Stomach smooth muscle (tissue), 2 donors: Measurements from ENCODE around the gene PLPPR1.

ENCODE experiments used
- H3K27ac ChIP-seq: one replicate; pipeline ENCODE4 v1.7.0; 2013; ENCODE audit warnings: mild to moderate bottlenecking, low read length, inconsistent platforms
- H3K27me3 ChIP-seq, 2 donors: one replicate each; pipeline ENCODE4 v1.7.0; 2013; ENCODE audit warnings: low read length in 2 of 2; ENCODE audit not compliant: insufficient read depth in 2 of 2, control insufficient read depth in 1 of 2
- H3K36me3 ChIP-seq, 2 donors: one replicate each; pipeline ENCODE4 v1.7.0; 2013; ENCODE audit warnings: low read length in 2 of 2; ENCODE audit not compliant: control insufficient read depth in 2 of 2, insufficient read depth in 2 of 2
- H3K4me1 ChIP-seq: one replicate; pipeline ENCODE4 v1.7.0; 2013; ENCODE audit warnings: low read length; ENCODE audit not compliant: control insufficient read depth, insufficient read depth
- H3K4me3 ChIP-seq, 2 donors: one replicate each; pipeline ENCODE4 v1.7.0; 2013; ENCODE audit warnings: low read length in 2 of 2
- H3K9ac ChIP-seq, 2 donors: one replicate each; pipeline ENCODE4 v1.7.0; 2013; ENCODE audit warnings: low read length in 2 of 2, mild to moderate bottlenecking in 1 of 2
- H3K9me3 ChIP-seq, 2 donors: one replicate each; pipeline ENCODE4 v1.7.0; 2013; ENCODE audit warnings: low read length in 2 of 2; ENCODE audit not compliant: control insufficient read depth in 2 of 2
- donor health status: healthy.
- donor health status: Pancreatic carcinoma.

The PLPPR1 gene

DNA sequence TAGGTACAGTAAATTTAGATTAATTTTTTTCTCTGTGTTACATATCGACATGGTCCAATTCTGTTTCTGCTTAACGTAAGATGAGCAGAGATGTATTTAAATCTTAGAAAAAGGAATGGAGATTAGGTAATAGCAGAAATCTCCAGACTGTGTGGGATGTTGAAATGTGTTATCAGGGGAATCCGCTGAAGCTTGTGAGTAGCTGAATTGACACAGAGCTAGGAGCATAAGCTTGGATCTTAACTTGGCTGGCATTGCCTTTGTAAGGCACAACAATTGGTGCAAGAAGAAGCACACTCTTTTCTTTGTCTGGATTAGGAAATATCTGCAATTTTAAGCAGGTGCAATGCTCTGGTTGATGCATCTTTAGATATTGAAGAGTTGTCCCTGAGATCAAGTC lies 53.1 kb downstream of the PLPPR1 start:
- no peaks in the 10 kb centered on the region for H3K27me3 ChIP-seq
- H3K4me3 ChIP-seq: no peak overlapping the region
- H3K9ac ChIP-seq: no peak overlapping the region
- H3K36me3 ChIP-seq: no peaks in the 10 kb centered on the region
- no peak overlapping the region for H3K27ac ChIP-seq
- H3K4me1 ChIP-seq: no peaks in the 10 kb centered on the region
- H3K9me3 ChIP-seq: peaks cover 0 to 2% of the 10 kb centered on the region in 2 donors

GRCh38 chr9:101083448-101084202 lies 55.1 kb downstream of the PLPPR1 start:
- H3K9me3 ChIP-seq: peaks cover 0 to 2% of the 10 kb centered on the region in 2 donors
- no peak overlapping the region for H3K9ac ChIP-seq
- H3K4me1 ChIP-seq: no peaks in the 10 kb centered on the region
- H3K27me3 ChIP-seq: no peaks in the 10 kb centered on the region
- H3K4me3 ChIP-seq: no peak overlapping the region
- no peaks in the 10 kb centered on the region for H3K36me3 ChIP-seq
- H3K27ac ChIP-seq: no peak overlapping the region

GRCh38 chr9:101087426-101087825 lies 58.9 kb downstream of the PLPPR1 start:
- H3K4me1 ChIP-seq: no peaks in the 10 kb centered on the region
- no peak overlapping the region for H3K27ac ChIP-seq
- H3K4me3 ChIP-seq: no peak overlapping the region

DNA sequence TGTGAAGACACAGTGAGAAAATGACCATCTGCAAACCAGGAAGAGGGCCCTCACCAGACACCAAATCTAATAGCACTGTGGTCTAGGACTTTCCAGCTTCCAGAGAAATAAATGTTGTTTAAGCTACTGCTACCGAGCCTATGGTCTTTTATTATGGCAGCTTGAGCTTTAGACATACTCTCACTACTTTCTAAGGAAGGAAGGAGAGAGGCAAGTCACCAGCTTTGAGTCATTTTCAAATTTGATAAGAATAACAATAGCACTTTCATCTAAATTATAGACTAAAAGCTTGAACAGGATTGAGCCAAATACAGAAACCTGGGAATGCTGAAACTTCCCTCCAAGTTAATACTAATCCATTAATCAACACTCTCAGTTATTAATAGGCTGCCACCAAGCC lies 64.4 kb downstream of the PLPPR1 start:
- H3K27me3 ChIP-seq: no peaks in the 10 kb centered on the region
- H3K9me3 ChIP-seq: no peaks in the 10 kb centered on the region
- H3K36me3 ChIP-seq: no peaks in the 10 kb centered on the region
- H3K4me3 ChIP-seq: no peak overlapping the region
- no peaks in the 10 kb centered on the region for H3K4me1 ChIP-seq
- H3K27ac ChIP-seq: no peak overlapping the region
- no peak overlapping the region for H3K9ac ChIP-seq

More at GRCh38 chr9:101087426-101087825, 58.9 kb downstream of the PLPPR1 start:
- Histone ChIP-seq H3K9me3 (no peaks in the 10 kb centered on the region), H3K27me3 (no peaks in the 10 kb centered on the region), H3K9ac (no peak overlapping the region), H3K36me3 (no peaks in the 10 kb centered on the region)

GRCh38 chr9:101093620-101094019 lies 65.1 kb downstream of the PLPPR1 start:
- no peak overlapping the region for H3K4me3 ChIP-seq
- no peaks in the 10 kb centered on the region for H3K27me3 ChIP-seq
- H3K27ac ChIP-seq: no peak overlapping the region
- H3K36me3 ChIP-seq: no peaks in the 10 kb centered on the region
- H3K9me3 ChIP-seq: no peaks in the 10 kb centered on the region
- H3K9ac ChIP-seq: no peak overlapping the region
- H3K4me1 ChIP-seq: no peaks in the 10 kb centered on the region

DNA sequence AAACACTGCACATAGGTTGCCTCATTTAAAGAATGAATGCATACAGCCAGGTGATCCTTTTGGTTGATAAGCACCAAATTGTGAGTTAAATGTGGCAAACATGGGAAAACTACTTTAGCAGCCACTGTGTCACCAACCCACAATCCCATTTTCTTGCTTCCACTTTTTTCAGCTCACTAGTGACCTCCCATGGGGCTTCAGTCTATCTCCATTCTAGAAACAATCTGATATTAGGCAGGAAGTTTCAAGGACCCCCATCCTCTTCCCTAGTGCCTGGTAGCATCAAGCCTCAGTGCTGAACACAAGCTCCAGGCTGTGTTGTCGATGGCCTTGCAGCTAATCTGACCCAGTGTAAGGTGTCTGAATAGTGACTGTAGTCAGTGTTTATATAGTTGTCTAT lies 66.2 kb downstream of the PLPPR1 start:
- Histone ChIP-seq H3K27ac (no peak overlapping the region), H3K9ac (no peak overlapping the region), H3K36me3 (no peaks in the 10 kb centered on the region), H3K27me3 (no peaks in the 10 kb centered on the region), H3K4me1 (no peaks in the 10 kb centered on the region), H3K4me3 (no peak overlapping the region), H3K9me3 (no peaks in the 10 kb centered on the region)

- H3K27ac ChIP-seq: no peak overlapping the region
- H3K9me3 ChIP-seq: no peaks in the 10 kb centered on the region
- H3K36me3 ChIP-seq: no peaks in the 10 kb centered on the region
- no peak overlapping the region for H3K4me3 ChIP-seq
- no peaks in the 10 kb centered on the region for H3K27me3 ChIP-seq
- H3K4me1 ChIP-seq: no peaks in the 10 kb centered on the region
- H3K9ac ChIP-seq: no peak overlapping the region
Observed at GRCh38 chr9:101097210-101097609, 68.7 kb downstream of the PLPPR1 start.

DNA sequence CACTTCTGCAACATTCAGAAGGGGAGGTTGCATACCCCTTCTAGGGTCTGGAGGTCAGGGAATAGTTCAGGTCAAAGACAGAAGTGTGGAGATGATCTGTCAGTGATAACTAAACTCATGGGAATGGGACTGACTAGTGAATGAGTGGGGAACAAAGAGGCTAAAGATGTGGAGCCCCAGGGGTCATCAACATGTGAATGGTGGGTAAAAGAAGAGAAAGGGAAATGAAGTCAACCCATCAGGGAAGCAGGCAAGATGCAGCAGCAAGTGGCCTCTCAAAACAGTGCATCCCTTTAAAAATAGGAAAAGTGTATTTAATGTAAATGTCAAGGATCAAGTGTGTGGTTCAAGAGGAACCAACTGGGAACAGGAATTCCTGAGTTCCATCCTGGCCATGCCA lies 69.9 kb downstream of the PLPPR1 start:
- Histone ChIP-seq H3K36me3 (no peaks in the 10 kb centered on the region), H3K4me1 (no peaks in the 10 kb centered on the region), H3K9me3 (no peaks in the 10 kb centered on the region), H3K4me3 (no peak overlapping the region), H3K27me3 (no peaks in the 10 kb centered on the region), H3K9ac (no peak overlapping the region), H3K27ac (no peak overlapping the region)

DNA sequence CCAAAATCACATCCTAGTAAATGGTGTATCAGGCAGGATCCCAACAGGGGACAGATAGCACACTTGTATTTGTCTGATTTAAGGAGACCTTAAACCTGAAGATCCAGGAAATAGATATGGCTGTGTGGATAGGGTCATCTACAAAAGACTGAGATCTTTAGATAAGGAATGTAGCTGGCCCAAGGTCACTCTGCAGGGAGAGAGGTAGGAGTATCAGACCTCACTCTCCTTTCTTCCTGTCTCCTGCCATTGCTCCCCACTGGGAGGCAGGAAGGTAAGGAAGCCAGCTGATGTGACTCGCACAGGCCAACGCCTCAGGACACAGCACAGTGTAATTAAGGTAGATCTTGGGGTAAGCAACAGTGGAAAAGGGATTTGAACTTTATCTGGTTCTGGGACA lies 85.8 kb downstream of the PLPPR1 start:
- Histone ChIP-seq H3K4me3 (no peak overlapping the region), H3K9me3 (no peaks in the 10 kb centered on the region), H3K9ac (no peak overlapping the region), H3K27me3 (no peaks in the 10 kb centered on the region), H3K27ac (no peak overlapping the region), H3K36me3 (no peaks in the 10 kb centered on the region), H3K4me1 (no peaks in the 10 kb centered on the region)

DNA sequence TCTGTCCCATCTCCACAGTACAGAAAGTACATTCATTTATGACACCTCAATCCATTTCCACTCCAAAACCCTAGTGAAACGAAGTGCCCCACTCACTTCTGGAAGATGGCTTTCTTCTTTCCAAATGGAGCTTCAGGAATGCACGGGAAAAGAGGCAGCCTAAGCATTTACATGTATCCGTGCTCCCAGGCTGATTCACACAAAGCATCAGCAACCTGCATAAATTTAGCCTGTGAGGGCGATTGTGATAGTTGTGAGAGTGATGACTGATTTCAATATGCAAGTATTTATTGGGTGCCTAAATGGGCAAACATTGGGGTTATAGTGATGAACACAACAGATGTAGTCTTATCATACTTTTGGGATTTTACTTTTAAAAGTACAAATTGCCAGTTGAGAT lies 86.6 kb downstream of the PLPPR1 start:
- H3K4me3 ChIP-seq: no peak overlapping the region
- no peaks in the 10 kb centered on the region for H3K4me1 ChIP-seq
- H3K27ac ChIP-seq: no peak overlapping the region
- H3K27me3 ChIP-seq: no peaks in the 10 kb centered on the region
- H3K9ac ChIP-seq: no peak overlapping the region
- H3K36me3 ChIP-seq: no peaks in the 10 kb centered on the region
- no peaks in the 10 kb centered on the region for H3K9me3 ChIP-seq

DNA sequence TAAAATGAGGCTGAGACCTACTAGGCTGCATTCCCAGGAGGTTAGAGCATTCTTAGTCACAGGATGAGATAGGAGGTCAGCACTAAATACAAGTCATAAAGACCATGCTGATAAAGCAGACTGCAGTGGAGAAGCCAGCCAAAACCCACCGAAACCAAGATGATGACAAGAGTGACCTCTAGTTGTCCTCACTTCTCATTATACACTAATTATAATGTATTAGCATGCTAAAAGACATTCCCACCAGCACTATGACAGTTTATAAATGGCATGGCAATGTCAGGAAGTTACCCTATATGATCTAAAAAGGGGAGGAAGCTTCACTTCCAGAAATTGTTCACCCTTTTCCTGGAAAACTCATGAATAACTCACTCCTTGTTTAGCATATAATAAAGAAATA lies 88.6 kb downstream of the PLPPR1 start:
- Histone ChIP-seq H3K36me3 (no peaks in the 10 kb centered on the region), H3K4me1 (no peaks in the 10 kb centered on the region), H3K9me3 (no peaks in the 10 kb centered on the region), H3K27me3 (no peaks in the 10 kb centered on the region), H3K27ac (no peak overlapping the region), H3K9ac (no peak overlapping the region), H3K4me3 (no peak overlapping the region)
